IMR-90 (cell line): Measurements from ENCODE around the gene RIC8A. TPM values are rescaled to one million over a fixed set of nuclear protein-coding genes. Genes with fewer than 3 reads are reported as not detected.

ENCODE experiments used
- ATAC-seq: fragments of 200-7000 bp; cut with Tn5 transposase; 2 replicates; pipeline ENCODE4 v1.9.1; 2020; ENCODE audit warnings: low read depth, mild to moderate bottlenecking, moderate library complexity
- BruUV-seq: library from RNA; stranded (reverse); fragments of 400-500 nt; replicated peaks from 2 replicates; lab custom pipeline; 2021; lab: Mats Ljungman, UMichigan
- CTCF ChIA-PET: fragments of 300-600 bp; formaldehyde crosslinking; extraction: SDS; loops from one replicate; lab custom pipeline; 2021; ENCODE audit warnings: antibody characterized with exemption; lab: Yijun Ruan, JAX
- POLR2A ChIA-PET: fragments of 300-600 bp; sonication (Branson Sonifier 250); formaldehyde crosslinking; loops from one replicate; lab custom pipeline; 2022; ENCODE audit warnings: antibody characterized with exemption; ENCODE audit not compliant: unreplicated experiment; lab: Charles Lee
- DNase-seq: peaks from one replicate; pipeline ENCODE4 v3.0.0; 2013
- H2AFZ ChIP-seq: replicated peaks from 2 replicates; pipeline ENCODE3; 2013; ENCODE audit warnings: low read length, mild to moderate bottlenecking; ENCODE audit not compliant: poor library complexity
- H2AK5ac ChIP-seq: 2 replicates; pipeline ENCODE4 v1.6.1; 2013; ENCODE audit warnings: low read depth, low read length, inconsistent platforms
- H2AK9ac ChIP-seq: replicated peaks from 2 replicates; pipeline ENCODE3; 2013; ENCODE audit warnings: mild to moderate bottlenecking, low read depth, low read length, moderate library complexity; ENCODE audit not compliant: poor library complexity
- H2BK120ac ChIP-seq: 2 replicates; pipeline ENCODE4 v1.6.1; 2013; ENCODE audit warnings: low read depth, low read length, inconsistent platforms
- H2BK15ac ChIP-seq: 3 replicates; pipeline ENCODE4 v1.6.1; 2013; ENCODE audit warnings: low read depth, low read length, inconsistent platforms
- H2BK20ac ChIP-seq: 2 replicates; pipeline ENCODE4 v1.6.1; 2013; ENCODE audit warnings: low read depth, mild to moderate bottlenecking, inconsistent platforms, low read length, moderate library complexity
- H2BK5ac ChIP-seq: 2 replicates; pipeline ENCODE4 v1.6.1; 2013; ENCODE audit warnings: mild to moderate bottlenecking, low read depth, low read length, inconsistent platforms; ENCODE audit not compliant: poor library complexity, severe bottlenecking
- H3K14ac ChIP-seq: replicated peaks from 2 replicates; pipeline ENCODE4 v1.6.1; 2013; ENCODE audit warnings: low read depth, low read length, inconsistent platforms
- H3K18ac ChIP-seq: 2 replicates; pipeline ENCODE4 v1.6.1; 2013; ENCODE audit warnings: low read depth, low read length, control low read depth
- H3K23ac ChIP-seq: 2 replicates; pipeline ENCODE4 v1.6.1; 2013; ENCODE audit warnings: low read depth, low read length, inconsistent platforms
- H3K27ac ChIP-seq: 2 replicates; pipeline ENCODE4 v1.5.1; 2013; ENCODE audit warnings: mild to moderate bottlenecking, control low read depth, low read length; ENCODE audit not compliant: insufficient read depth
- H3K27me3 ChIP-seq: 2 replicates; pipeline ENCODE4 v1.6.1; 2013; ENCODE audit warnings: low read length; ENCODE audit not compliant: control insufficient read depth, insufficient read depth
- H3K36me3 ChIP-seq: 2 replicates; pipeline ENCODE4 v1.6.1; 2013; ENCODE audit warnings: low read length, mixed read lengths; ENCODE audit not compliant: control insufficient read depth, insufficient read depth
- H3K4ac ChIP-seq: 2 replicates; pipeline ENCODE4 v1.6.1; 2013; ENCODE audit warnings: low read depth, low read length, inconsistent platforms
- H3K4me1 ChIP-seq: 2 replicates; pipeline ENCODE4 v1.6.1; 2013; ENCODE audit warnings: low read length, mixed read lengths; ENCODE audit not compliant: control insufficient read depth, insufficient read depth
- H3K4me2 ChIP-seq: 2 replicates; pipeline ENCODE4 v1.6.1; 2013; ENCODE audit warnings: low read depth, mild to moderate bottlenecking, control low read depth, low read length, moderate library complexity
- H3K4me3 ChIP-seq: 2 replicates; pipeline ENCODE4 v1.5.1; 2013; ENCODE audit warnings: low read depth, mild to moderate bottlenecking, control low read depth, low read length, moderate library complexity; ENCODE audit not compliant: insufficient read depth
- H3K56ac ChIP-seq: 2 replicates; pipeline ENCODE4 v1.6.1; 2013; ENCODE audit warnings: low read length, inconsistent platforms; ENCODE audit not compliant: insufficient read depth; ENCODE audit errors: extremely low read depth
- H3K79me1 ChIP-seq, 2 experiments: 2 replicates each; pipeline ENCODE4 v1.6.1; 2013; ENCODE audit warnings: low read length in 2 of 2, inconsistent platforms in 1 of 2, low read depth in 1 of 2
- H3K9ac ChIP-seq: 2 replicates; pipeline ENCODE4 v1.6.1; 2013; ENCODE audit warnings: low read depth, low read length, control low read depth
- H3K9me1 ChIP-seq: 2 replicates; pipeline ENCODE4 v1.6.1; 2013; ENCODE audit warnings: low read length, inconsistent platforms; ENCODE audit not compliant: insufficient read depth
- H3K9me3 ChIP-seq: 2 replicates; pipeline ENCODE4 v1.6.1; 2013; ENCODE audit warnings: low read length; ENCODE audit not compliant: control insufficient read depth, insufficient read depth
- H4K20me1 ChIP-seq: 2 replicates; pipeline ENCODE4 v1.6.1; 2013; ENCODE audit warnings: low read length, inconsistent platforms; ENCODE audit not compliant: insufficient read depth
- H4K5ac ChIP-seq: 2 replicates; pipeline ENCODE4 v1.6.1; 2013; ENCODE audit warnings: mild to moderate bottlenecking, low read depth, low read length, control low read depth
- H4K8ac ChIP-seq, 2 experiments: 2 replicates each; pipeline ENCODE4 v1.6.1; 2013; ENCODE audit warnings: low read depth in 2 of 2, low read length in 2 of 2, control low read depth in 1 of 2, inconsistent platforms in 1 of 2
- H4K91ac ChIP-seq: 2 replicates; pipeline ENCODE4 v1.6.1; 2013; ENCODE audit warnings: low read depth, low read length, inconsistent platforms; ENCODE audit not compliant: insufficient read depth
- BHLHE40 ChIP-seq: fragments of 150-350 bp; IDR thresholded peaks from 2 replicates; pipeline ENCODE4 v1.6.1; 2016; ENCODE audit warnings: mild to moderate bottlenecking, low read depth, low read length
- CEBPB ChIP-seq: IDR thresholded peaks from 2 replicates; pipeline ENCODE4 v1.6.1; 2012; ENCODE audit warnings: low read depth, low read length, improper control_type of control experiment
- CHD1 ChIP-seq: IDR thresholded peaks from 2 replicates; pipeline ENCODE4 v1.6.1; 2012; ENCODE audit warnings: low read depth, low read length, improper control_type of control experiment
- FOS ChIP-seq: fragments of 150-350 bp; IDR thresholded peaks from 2 replicates; pipeline ENCODE4 v1.6.1; 2016; ENCODE audit warnings: low read depth, low read length
- MAFK ChIP-seq: IDR thresholded peaks from 2 replicates; pipeline ENCODE4 v1.6.1; 2012; ENCODE audit warnings: low read depth, low read length, improper control_type of control experiment
- MAZ ChIP-seq: IDR thresholded peaks from 2 replicates; pipeline ENCODE4 v1.6.1; 2012; ENCODE audit warnings: low read depth, mild to moderate bottlenecking, low read length, improper control_type of control experiment, moderate library complexity, borderline replicate concordance
- MXI1 ChIP-seq: IDR thresholded peaks from 2 replicates; pipeline ENCODE4 v1.6.1; 2012; ENCODE audit warnings: low read depth, mild to moderate bottlenecking, low read length, moderate library complexity, borderline replicate concordance
- NFE2L2 ChIP-seq: fragments of 150-350 bp; IDR thresholded peaks from 2 replicates; pipeline ENCODE4 v1.6.1; 2016; ENCODE audit warnings: low read depth, mild to moderate bottlenecking, low read length
- POLR2A ChIP-seq: IDR thresholded peaks from 2 replicates; pipeline ENCODE4 v1.6.1; 2012; ENCODE audit warnings: mild to moderate bottlenecking, low read depth, low read length
- RAD21 ChIP-seq: IDR thresholded peaks from 2 replicates; pipeline ENCODE4 v1.6.1; 2012; ENCODE audit warnings: low read length, improper control_type of control experiment
- RFX5 ChIP-seq: IDR thresholded peaks from 2 replicates; pipeline ENCODE4 v1.8.0; 2012; ENCODE audit warnings: low read depth, mild to moderate bottlenecking, low read length, moderate library complexity
- SMC3 ChIP-seq: fragments of 150-350 bp; IDR thresholded peaks from 2 replicates; pipeline ENCODE4 v1.6.1; 2016; ENCODE audit warnings: low read depth, mild to moderate bottlenecking, antibody characterized with exemption, low read length, moderate library complexity
- WGBS, 2 experiments: methylation state at CpG; one replicate each; pipeline versions ENCODE4 v1.1.5 to v1.1.7; 2013; ENCODE audit warnings: missing lambda C conversion rate in 2 of 2; ENCODE audit not compliant: insufficient read length in 1 of 2; ENCODE audit errors: extremely low coverage in 2 of 2; 5-methylcytosine and 5-hydroxymethylcytosine counted together
- dilution Hi-C: fragments of 300-500 bp; cut with HindIII; formaldehyde crosslinking; loops from one replicate; pipeline ENCODE4 v1.14.3; 2018; ENCODE audit warnings: low sequenced_read_pairs; ENCODE audit not compliant: unreplicated experiment
- in situ Hi-C: fragments of 300-500 bp; cut with MboI; formaldehyde crosslinking; loops from 3 replicates; pipeline ENCODE4 v1.14.3; 2019; ENCODE audit warnings: low sequenced_read_pairs, inconsistent platforms, mixed read lengths
- intact Hi-C: fragments of 100-400 bp; cut with micrococcal nuclease; formaldehyde crosslinking; loops from 2 replicates; pipeline ENCODE4 v1.10.0; 2022
- polyA plus RNA-seq, 3 experiments: library from polyadenylated mRNA; depleted of rRNA; stranded (reverse); fragments of >200 nt; gene quantifications; 2 replicates each; pipeline ENCODE4 v1.2.3, GENCODE V29; 2012; ENCODE audit warnings: low replicate concordance in 1 of 3
- total RNA-seq: library from RNA; depleted of rRNA; stranded (reverse); fragments of >200 nt; gene quantifications from 2 replicates; pipeline ENCODE4 v1.2.3, GENCODE V29; 2012
- TF ChIP-seq, protein P1 (sequence below): conservative IDR thresholded peaks from 2 replicates; pipeline ENCODE4 v1.5.1; 2012; ENCODE audit warnings: mild to moderate bottlenecking, low read depth, low read length, improper control_type of control experiment
- TF ChIP-seq, protein P2 (sequence below): fragments of 150-350 bp; IDR thresholded peaks from 2 replicates; pipeline ENCODE4 v1.6.1; 2017; ENCODE audit warnings: mild to moderate bottlenecking, antibody characterized with exemption, low read length, low read depth
- TF ChIP-seq, protein P3 (sequence below): fragments of 150-350 bp; IDR thresholded peaks from 2 replicates; pipeline ENCODE4 v1.6.1; 2016; ENCODE audit warnings: low read depth, mild to moderate bottlenecking, low read length, moderate library complexity, borderline replicate concordance

RIC8A gene
- total and polyA plus RNA-seq, 2 of the 4 experiments (the other 2 are of a cell fraction) = 129 to 188 TPM

DNA sequence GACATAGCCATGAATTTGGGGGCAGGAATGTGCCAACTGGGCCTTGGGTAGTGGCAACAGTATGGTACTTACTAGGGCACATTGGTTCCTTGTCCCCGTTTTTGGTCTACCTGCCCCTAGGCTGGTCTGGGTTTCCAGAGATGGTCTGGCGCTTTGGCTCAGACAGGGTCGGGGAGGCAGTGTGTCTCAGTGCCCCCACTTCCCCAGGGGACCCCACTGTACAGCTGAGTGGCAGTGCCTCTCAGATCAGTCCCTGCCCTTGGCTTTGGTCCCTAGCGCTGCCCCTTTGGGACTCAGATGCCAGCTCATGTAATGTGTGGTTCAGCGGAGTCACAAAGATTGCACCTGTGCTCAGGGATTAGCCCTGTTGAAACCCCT, 3.3 kb downstream of the RIC8A start:
- ATAC-seq = no peak
- intact Hi-C loops = no loop called here
- H3K18ac ChIP-seq = no peak overlapping the region
- peak overlapping the region; percentile 22; the same call in 1 of the 2 replicates for H3K9ac ChIP-seq
- H2BK20ac ChIP-seq = peak overlapping the region; percentile 80
- H4K20me1 ChIP-seq = peaks cover 67% of the 10 kb centered on the region
- peak overlapping the region; percentile 93 for H3K4ac ChIP-seq
- no TSS peak for BruUV-seq
- H4K8ac ChIP-seq = peak overlapping the region; percentile 22 to 85; a peak in 3 of 4 replicates
- no peak overlapping the region; the same call in 1 of the 2 replicates for H4K5ac ChIP-seq
- peaks cover 20% of the 10 kb centered on the region for H3K4me1 ChIP-seq
- H2AFZ ChIP-seq = peak overlapping the region; percentile 56
- peak overlapping the region; percentile 87 for H3K14ac ChIP-seq
- peak overlapping the region; percentile 70; the same call in 1 of the 3 replicates for H2BK15ac ChIP-seq
- H2AK5ac ChIP-seq = peak overlapping the region; percentile 87
- H4K91ac ChIP-seq = peak overlapping the region; percentile 92
- H3K4me2 ChIP-seq = peak overlapping the region; percentile 86; the same call in 1 of the 2 replicates
- peak overlapping the region; percentile 76 for H2BK5ac ChIP-seq
- peak overlapping the region; percentile 77; the same call in 1 of the 2 replicates for H3K56ac ChIP-seq
- peak overlapping the region; percentile 82 for H3K27ac ChIP-seq
- H3K4me3 ChIP-seq = no peak overlapping the region
- 97% methylated on average over 5 of the region's 5 CpGs; no CpG with 5 or more reads in 1 of the 2 experiments for WGBS, 2 experiments
- TF ChIP-seq SMC3 (no peak), RFX5 (no peak), BHLHE40 (no peak), MAFK (no peak), CEBPB (no peak), CHD1 (no peak), NFE2L2 (no peak), MAZ (no peak), RAD21 (no peak), MXI1 (no peak), FOS (no peak), POLR2A (no peak)
- TF ChIP-seq, protein P1, sequence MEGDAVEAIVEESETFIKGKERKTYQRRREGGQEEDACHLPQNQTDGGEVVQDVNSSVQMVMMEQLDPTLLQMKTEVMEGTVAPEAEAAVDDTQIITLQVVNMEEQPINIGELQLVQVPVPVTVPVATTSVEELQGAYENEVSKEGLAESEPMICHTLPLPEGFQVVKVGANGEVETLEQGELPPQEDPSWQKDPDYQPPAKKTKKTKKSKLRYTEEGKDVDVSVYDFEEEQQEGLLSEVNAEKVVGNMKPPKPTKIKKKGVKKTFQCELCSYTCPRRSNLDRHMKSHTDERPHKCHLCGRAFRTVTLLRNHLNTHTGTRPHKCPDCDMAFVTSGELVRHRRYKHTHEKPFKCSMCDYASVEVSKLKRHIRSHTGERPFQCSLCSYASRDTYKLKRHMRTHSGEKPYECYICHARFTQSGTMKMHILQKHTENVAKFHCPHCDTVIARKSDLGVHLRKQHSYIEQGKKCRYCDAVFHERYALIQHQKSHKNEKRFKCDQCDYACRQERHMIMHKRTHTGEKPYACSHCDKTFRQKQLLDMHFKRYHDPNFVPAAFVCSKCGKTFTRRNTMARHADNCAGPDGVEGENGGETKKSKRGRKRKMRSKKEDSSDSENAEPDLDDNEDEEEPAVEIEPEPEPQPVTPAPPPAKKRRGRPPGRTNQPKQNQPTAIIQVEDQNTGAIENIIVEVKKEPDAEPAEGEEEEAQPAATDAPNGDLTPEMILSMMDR = no peak
- TF ChIP-seq, protein P2, sequence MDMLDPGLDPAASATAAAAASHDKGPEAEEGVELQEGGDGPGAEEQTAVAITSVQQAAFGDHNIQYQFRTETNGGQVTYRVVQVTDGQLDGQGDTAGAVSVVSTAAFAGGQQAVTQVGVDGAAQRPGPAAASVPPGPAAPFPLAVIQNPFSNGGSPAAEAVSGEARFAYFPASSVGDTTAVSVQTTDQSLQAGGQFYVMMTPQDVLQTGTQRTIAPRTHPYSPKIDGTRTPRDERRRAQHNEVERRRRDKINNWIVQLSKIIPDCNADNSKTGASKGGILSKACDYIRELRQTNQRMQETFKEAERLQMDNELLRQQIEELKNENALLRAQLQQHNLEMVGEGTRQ = no peak
- TF ChIP-seq, protein P3, sequence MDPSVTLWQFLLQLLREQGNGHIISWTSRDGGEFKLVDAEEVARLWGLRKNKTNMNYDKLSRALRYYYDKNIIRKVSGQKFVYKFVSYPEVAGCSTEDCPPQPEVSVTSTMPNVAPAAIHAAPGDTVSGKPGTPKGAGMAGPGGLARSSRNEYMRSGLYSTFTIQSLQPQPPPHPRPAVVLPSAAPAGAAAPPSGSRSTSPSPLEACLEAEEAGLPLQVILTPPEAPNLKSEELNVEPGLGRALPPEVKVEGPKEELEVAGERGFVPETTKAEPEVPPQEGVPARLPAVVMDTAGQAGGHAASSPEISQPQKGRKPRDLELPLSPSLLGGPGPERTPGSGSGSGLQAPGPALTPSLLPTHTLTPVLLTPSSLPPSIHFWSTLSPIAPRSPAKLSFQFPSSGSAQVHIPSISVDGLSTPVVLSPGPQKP = no peak
- CTCF ChIA-PET = no interaction called here
- H3K9me3 ChIP-seq = no peaks in the 10 kb centered on the region
- dilution Hi-C loops = no loop called here
- peaks cover 14% of the 10 kb centered on the region for H3K9me1 ChIP-seq
- DNase-seq = no peak
- POLR2A ChIA-PET = no interaction called here
- H3K79me1 ChIP-seq = peaks cover 32 to 77% of the 10 kb centered on the region in 2 experiments
- H3K36me3 ChIP-seq = peaks cover 58% of the 10 kb centered on the region
- in situ Hi-C loops = no loop called here
- H2AK9ac ChIP-seq = peak overlapping the region; percentile 90
- H3K27me3 ChIP-seq = no peaks in the 10 kb centered on the region
- peak overlapping the region; percentile 84 for H3K23ac ChIP-seq
- H2BK120ac ChIP-seq = peak overlapping the region; percentile 72
